ENCODE results near the gene RALB.

Gene RALB

DNA sequence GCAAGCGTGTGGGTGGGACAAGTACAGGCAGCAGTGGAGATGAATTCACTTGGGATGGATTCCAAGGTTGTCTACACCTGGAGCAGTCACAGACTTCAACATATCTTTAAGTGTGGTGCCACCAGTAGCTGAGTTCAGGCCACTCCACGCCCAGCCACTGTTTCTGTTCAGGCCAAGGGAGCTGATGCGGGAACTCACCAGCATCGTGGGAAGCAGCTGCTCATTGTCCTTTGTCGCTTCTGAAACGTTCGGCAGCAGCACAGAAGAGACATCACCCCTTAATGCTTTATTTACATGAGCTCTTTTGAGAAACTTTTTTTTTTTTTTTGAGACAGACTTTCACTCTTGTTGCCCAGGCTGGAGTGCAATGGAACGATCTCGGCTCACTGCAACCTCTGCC, 73.4 kb downstream of the RALB start:
- Histone ChIP-seq H3K18ac (ENCODE audit: low read depth in 1 of 2, low read length in 2 of 2) (no peak overlapping the region), H3K27ac (ENCODE audit: low read length, poor library complexity, severe bottlenecking) (no peak overlapping the region), H3K27me3 (ENCODE audit: control insufficient read depth in 1 of 2, insufficient read depth in 1 of 2, low read length in 2 of 2) (peaks cover 49 to 56% of the 10 kb centered on the region in 2 experiments), H2BK12ac (ENCODE audit: low read length in 2 of 2) (no peak overlapping the region), H3K23ac (ENCODE audit: low read length in 2 of 2) (no peak overlapping the region), H2AK5ac (ENCODE audit: low read length, severe bottlenecking) (no peak overlapping the region), H3K9ac (ENCODE audit: low read length) (no peak overlapping the region), H4K91ac (ENCODE audit: low read length) (no peak overlapping the region), H3K4me1 (ENCODE audit: control insufficient read depth, insufficient read depth, low read depth, low read length) (peaks cover 1% of the 10 kb centered on the region), H3K9me3 (ENCODE audit: control insufficient read depth, low read length) (no peaks in the 10 kb centered on the region), H3K4me3 (ENCODE audit: insufficient read depth in 1 of 2, low read depth in 1 of 2, low read length in 2 of 2) (no peak overlapping the region), H2BK5ac (ENCODE audit: low read depth, low read length, poor library complexity, severe bottlenecking) (no peak overlapping the region), H3K79me1 (replicated peaks; ENCODE audit: low read length, poor library complexity, severe bottlenecking) (no peaks in the 10 kb centered on the region), H3K14ac (ENCODE audit: low read length in 2 of 2) (no peak overlapping the region), H3K4ac (ENCODE audit: low read depth in 1 of 2, low read length in 2 of 2) (no peak overlapping the region), H3K4me2 (ENCODE audit: low read length, poor library complexity, severe bottlenecking) (no peak overlapping the region), H2BK120ac (ENCODE audit: low read depth, low read length) (no peak overlapping the region), H4K8ac (ENCODE audit: low read length) (no peak overlapping the region), H3K36me3 (ENCODE audit: control insufficient read depth in 1 of 2, insufficient read depth in 2 of 2, low read depth in 1 of 2, low read length in 2 of 2) (no peaks in the 10 kb centered on the region), H2AFZ (ENCODE audit: low read depth, low read length) (no peak overlapping the region), H2BK15ac (ENCODE audit: low read depth, poor library complexity, severe bottlenecking) (no peak overlapping the region)
- WGBS: 86% methylated on average over 9 of the region's 9 CpGs
- no peak for DNase-seq

DNA sequence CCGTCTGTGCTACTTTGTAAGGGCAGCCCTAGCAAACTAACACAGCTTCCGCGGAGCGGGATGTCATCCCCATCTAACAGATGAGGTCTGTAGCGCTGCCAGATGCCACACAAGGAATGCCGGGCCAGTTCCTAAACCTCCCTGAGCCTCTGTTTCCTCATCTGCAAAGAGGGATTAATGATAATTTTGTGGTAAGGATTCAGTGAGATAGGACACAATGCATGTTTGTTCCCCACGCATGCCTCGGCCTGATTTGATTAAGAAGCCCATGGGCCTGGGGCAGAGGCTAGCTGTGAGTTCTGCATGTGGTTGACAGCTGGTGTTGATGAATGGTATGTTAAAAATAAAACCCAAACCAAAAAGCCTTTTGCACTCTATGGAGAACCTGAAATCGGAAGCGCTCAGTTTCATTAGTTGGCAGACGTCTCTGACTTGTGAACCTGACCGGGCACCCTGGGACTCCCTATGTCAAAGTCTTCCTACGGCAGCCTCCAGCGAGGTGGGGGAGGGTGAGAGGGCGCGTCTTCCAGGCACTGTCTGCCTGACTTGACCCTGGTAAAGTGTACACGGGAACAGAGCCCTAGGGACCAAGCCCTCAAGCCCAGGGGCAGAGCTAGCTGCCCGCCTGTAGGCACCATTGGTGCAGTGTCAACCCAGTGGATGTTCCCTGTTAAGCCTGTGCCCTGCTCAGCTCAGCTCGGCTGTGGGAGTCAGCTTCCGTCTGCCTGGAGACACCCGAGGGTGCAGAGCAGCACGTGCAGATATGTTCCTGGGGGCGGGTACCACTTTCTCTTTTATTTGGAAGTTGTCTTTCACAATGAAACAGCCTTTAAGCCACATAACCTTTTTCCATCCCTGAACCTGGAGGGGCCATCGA, 78.5 kb downstream of the RALB start:
- H2BK15ac ChIP-seq (ENCODE audit: low read depth, poor library complexity, severe bottlenecking): no peak overlapping the region
- no peak overlapping the region for H3K4me2 ChIP-seq (ENCODE audit: low read length, poor library complexity, severe bottlenecking)
- no peak overlapping the region for H3K27ac ChIP-seq (ENCODE audit: low read length, poor library complexity, severe bottlenecking)
- peaks cover 73 to 85% of the 10 kb centered on the region in 2 experiments for H3K27me3 ChIP-seq (ENCODE audit: control insufficient read depth in 1 of 2, insufficient read depth in 1 of 2, low read length in 2 of 2)
- no peak overlapping the region for H3K4ac ChIP-seq (ENCODE audit: low read depth in 1 of 2, low read length in 2 of 2)
- no peak overlapping the region for H4K91ac ChIP-seq (ENCODE audit: low read length)
- no peak overlapping the region for H3K14ac ChIP-seq (ENCODE audit: low read length in 2 of 2)
- peaks cover 5% of the 10 kb centered on the region for H3K9me3 ChIP-seq (ENCODE audit: control insufficient read depth, low read length)
- no peak overlapping the region for H3K4me3 ChIP-seq (ENCODE audit: insufficient read depth in 1 of 2, low read depth in 1 of 2, low read length in 2 of 2)
- no peak overlapping the region for H4K8ac ChIP-seq (ENCODE audit: low read length)
- no peak overlapping the region for H3K9ac ChIP-seq (ENCODE audit: low read length)
- no peaks in the 10 kb centered on the region for H3K79me1 ChIP-seq (replicated peaks; ENCODE audit: low read length, poor library complexity, severe bottlenecking)
- H2AFZ ChIP-seq (ENCODE audit: low read depth, low read length): no peak overlapping the region
- H3K18ac ChIP-seq (ENCODE audit: low read depth in 1 of 2, low read length in 2 of 2): no peak overlapping the region
- no peaks in the 10 kb centered on the region for H3K36me3 ChIP-seq (ENCODE audit: control insufficient read depth in 1 of 2, insufficient read depth in 2 of 2, low read depth in 1 of 2, low read length in 2 of 2)
- no peak overlapping the region for H3K23ac ChIP-seq (ENCODE audit: low read length in 2 of 2)
- H2BK120ac ChIP-seq (ENCODE audit: low read depth, low read length): no peak overlapping the region
- no peak overlapping the region for H2AK5ac ChIP-seq (ENCODE audit: low read length, severe bottlenecking)
- no peak overlapping the region for H2BK12ac ChIP-seq (ENCODE audit: low read length in 2 of 2)
- DNase-seq: no peak
- H3K4me1 ChIP-seq (ENCODE audit: control insufficient read depth, insufficient read depth, low read depth, low read length): no peaks in the 10 kb centered on the region
- no peak overlapping the region for H2BK5ac ChIP-seq (ENCODE audit: low read depth, low read length, poor library complexity, severe bottlenecking)
- WGBS: 89% methylated on average over 24 of the region's 24 CpGs

DNA sequence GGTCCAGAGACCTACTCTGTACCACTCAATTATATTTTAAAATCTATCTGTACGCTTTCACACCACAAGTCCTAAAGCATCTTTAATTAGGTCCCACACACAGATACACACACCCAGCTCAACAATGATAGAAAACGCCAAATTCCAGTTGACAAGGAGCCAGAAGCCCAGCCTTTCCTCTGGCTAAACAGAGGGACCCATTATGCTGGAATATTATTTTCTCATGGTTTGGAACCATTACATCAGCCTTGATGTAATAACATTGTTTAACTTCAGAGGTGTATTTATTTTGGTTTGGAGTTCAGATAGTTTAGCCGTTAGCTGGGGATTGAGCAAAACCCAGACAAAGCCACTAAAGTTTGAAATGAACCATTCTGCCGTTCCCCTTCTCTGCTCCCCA, 79.3 kb downstream of the RALB start:
- no peak overlapping the region for H3K9ac ChIP-seq (ENCODE audit: low read length)
- peaks cover 5% of the 10 kb centered on the region for H3K9me3 ChIP-seq (ENCODE audit: control insufficient read depth, low read length)
- H2BK120ac ChIP-seq (ENCODE audit: low read depth, low read length): no peak overlapping the region
- peaks cover 77 to 88% of the 10 kb centered on the region in 2 experiments for H3K27me3 ChIP-seq (ENCODE audit: control insufficient read depth in 1 of 2, insufficient read depth in 1 of 2, low read length in 2 of 2)
- no peak overlapping the region for H2AFZ ChIP-seq (ENCODE audit: low read depth, low read length)
- H2BK12ac ChIP-seq (ENCODE audit: low read length in 2 of 2): no peak overlapping the region
- no peak overlapping the region for H3K4me2 ChIP-seq (ENCODE audit: low read length, poor library complexity, severe bottlenecking)
- no peak overlapping the region for H3K27ac ChIP-seq (ENCODE audit: low read length, poor library complexity, severe bottlenecking)
- no peak overlapping the region for H4K91ac ChIP-seq (ENCODE audit: low read length)
- H3K79me1 ChIP-seq (replicated peaks; ENCODE audit: low read length, poor library complexity, severe bottlenecking): no peaks in the 10 kb centered on the region
- no peak for DNase-seq
- H3K14ac ChIP-seq (ENCODE audit: low read length in 2 of 2): no peak overlapping the region
- H3K23ac ChIP-seq (ENCODE audit: low read length in 2 of 2): no peak overlapping the region
- H3K4ac ChIP-seq (ENCODE audit: low read depth in 1 of 2, low read length in 2 of 2): no peak overlapping the region
- no peak overlapping the region for H2BK5ac ChIP-seq (ENCODE audit: low read depth, low read length, poor library complexity, severe bottlenecking)
- no peaks in the 10 kb centered on the region for H3K36me3 ChIP-seq (ENCODE audit: control insufficient read depth in 1 of 2, insufficient read depth in 2 of 2, low read depth in 1 of 2, low read length in 2 of 2)
- no peak overlapping the region for H2BK15ac ChIP-seq (ENCODE audit: low read depth, poor library complexity, severe bottlenecking)
- WGBS: 83% methylated on average over 3 of the region's 4 CpGs
- H2AK5ac ChIP-seq (ENCODE audit: low read length, severe bottlenecking): no peak overlapping the region
- no peak overlapping the region for H3K4me3 ChIP-seq (ENCODE audit: insufficient read depth in 1 of 2, low read depth in 1 of 2, low read length in 2 of 2)
- no peaks in the 10 kb centered on the region for H3K4me1 ChIP-seq (ENCODE audit: control insufficient read depth, insufficient read depth, low read depth, low read length)
- H4K8ac ChIP-seq (ENCODE audit: low read length): no peak overlapping the region
- no peak overlapping the region for H3K18ac ChIP-seq (ENCODE audit: low read depth in 1 of 2, low read length in 2 of 2)

DNA sequence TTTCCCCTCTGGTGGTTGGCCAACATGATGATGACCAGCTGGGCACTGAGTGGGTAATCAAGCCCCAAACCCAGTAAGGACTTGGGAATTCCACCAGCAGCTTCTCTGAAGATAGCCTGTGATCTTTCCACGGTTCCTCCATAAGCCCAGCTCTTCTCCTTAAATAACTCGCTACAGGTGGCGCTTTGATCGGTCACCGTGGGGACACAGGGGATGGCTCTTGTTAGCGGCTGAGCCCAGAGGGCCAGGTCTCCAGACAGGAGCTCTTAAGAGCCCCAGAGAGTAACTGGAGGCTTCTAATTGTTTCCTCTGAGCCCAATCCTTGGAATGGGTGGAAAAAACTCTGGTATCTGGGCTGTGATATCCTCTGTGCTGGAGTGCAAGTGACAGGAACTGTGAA, 79.7 kb downstream of the RALB start:
- no peaks in the 10 kb centered on the region for H3K36me3 ChIP-seq (ENCODE audit: control insufficient read depth in 1 of 2, insufficient read depth in 2 of 2, low read depth in 1 of 2, low read length in 2 of 2)
- H3K23ac ChIP-seq (ENCODE audit: low read length in 2 of 2): no peak overlapping the region
- no peak overlapping the region for H3K4me3 ChIP-seq (ENCODE audit: insufficient read depth in 1 of 2, low read depth in 1 of 2, low read length in 2 of 2)
- H2BK15ac ChIP-seq (ENCODE audit: low read depth, poor library complexity, severe bottlenecking): no peak overlapping the region
- H2BK12ac ChIP-seq (ENCODE audit: low read length in 2 of 2): no peak overlapping the region
- no peak overlapping the region for H3K4ac ChIP-seq (ENCODE audit: low read depth in 1 of 2, low read length in 2 of 2)
- no peaks in the 10 kb centered on the region for H3K79me1 ChIP-seq (replicated peaks; ENCODE audit: low read length, poor library complexity, severe bottlenecking)
- no peak overlapping the region for H4K91ac ChIP-seq (ENCODE audit: low read length)
- no peak overlapping the region for H2BK5ac ChIP-seq (ENCODE audit: low read depth, low read length, poor library complexity, severe bottlenecking)
- no peak overlapping the region for H2AK5ac ChIP-seq (ENCODE audit: low read length, severe bottlenecking)
- H3K27me3 ChIP-seq (ENCODE audit: control insufficient read depth in 1 of 2, insufficient read depth in 1 of 2, low read length in 2 of 2): peaks cover 76 to 85% of the 10 kb centered on the region in 2 experiments
- no peak overlapping the region for H4K8ac ChIP-seq (ENCODE audit: low read length)
- H2AFZ ChIP-seq (ENCODE audit: low read depth, low read length): no peak overlapping the region
- no peak overlapping the region for H3K18ac ChIP-seq (ENCODE audit: low read depth in 1 of 2, low read length in 2 of 2)
- no peak overlapping the region for H3K9ac ChIP-seq (ENCODE audit: low read length)
- WGBS: 89% methylated on average over 6 of the region's 6 CpGs
- H3K4me1 ChIP-seq (ENCODE audit: control insufficient read depth, insufficient read depth, low read depth, low read length): no peaks in the 10 kb centered on the region
- H2BK120ac ChIP-seq (ENCODE audit: low read depth, low read length): no peak overlapping the region
- H3K27ac ChIP-seq (ENCODE audit: low read length, poor library complexity, severe bottlenecking): no peak overlapping the region
- no peak for DNase-seq
- no peak overlapping the region for H3K4me2 ChIP-seq (ENCODE audit: low read length, poor library complexity, severe bottlenecking)
- H3K9me3 ChIP-seq (ENCODE audit: control insufficient read depth, low read length): peaks cover 5% of the 10 kb centered on the region
- H3K14ac ChIP-seq (ENCODE audit: low read length in 2 of 2): no peak overlapping the region

All from mesenchymal stem cell (in vitro differentiated cells and primary cell).